HG03135 (cell line): Measurements from ENCODE around the gene EXOC6B.

Experiments used
- ATAC-seq: cut with Tn5 transposase; IDR thresholded peaks from one replicate; pipeline ENCODE4 v1.9.1; 2021; ENCODE audit warnings: mild to moderate bottlenecking, moderate library complexity; ENCODE audit not compliant: unreplicated experiment

Gene EXOC6B

GRCh38 chr2:72128059-72128842, 697.6 kb downstream of the EXOC6B start:
- ATAC-seq: no peak

GRCh38 chr2:72127401-72128058, 698.3 kb downstream of the EXOC6B start:
- ATAC-seq: no peak

GRCh38 chr2:72126186-72127100, 699.4 kb downstream of the EXOC6B start:
- ATAC-seq: no peak
